ENCODE measurements around the gene ACAP3.

The ACAP3 gene

GRCh38 chr1:1305300-1306069 is 2.2 kb downstream of the ACAP3 start:
- no peak for TF ChIP-seq CTCF (IDR thresholded peaks at IDR 0.05)
- peak overlapping the region; percentile 9 for H3K27ac ChIP-seq
- H3K27me3 ChIP-seq: peaks cover 4% of the 10 kb centered on the region
- peak overlapping the region in 1 of 2 experiments; percentile 10 for H3K4me3 ChIP-seq (ENCODE audit: low read depth in 1 of 2, low read length in 1 of 2)
- H3K4me1 ChIP-seq (ENCODE audit: control insufficient read depth in 1 of 2, insufficient read depth in 1 of 2, low read depth in 1 of 2, low read length in 1 of 2): peaks cover 37 to 43% of the 10 kb centered on the region in 2 experiments
- peaks cover 7% of the 10 kb centered on the region for H3K36me3 ChIP-seq
- no peaks in the 10 kb centered on the region for H3K9me3 ChIP-seq

GRCh38 chr1:1304331-1305299 is 3.1 kb downstream of the ACAP3 start:
- no peak for TF ChIP-seq CTCF (IDR thresholded peaks at IDR 0.05)
- H3K36me3 ChIP-seq: no peaks in the 10 kb centered on the region
- peaks cover 36 to 42% of the 10 kb centered on the region in 2 experiments for H3K4me1 ChIP-seq (ENCODE audit: control insufficient read depth in 1 of 2, insufficient read depth in 1 of 2, low read depth in 1 of 2, low read length in 1 of 2)
- peak overlapping the region; percentile 9 for H3K27ac ChIP-seq
- no peaks in the 10 kb centered on the region for H3K9me3 ChIP-seq
- H3K4me3 ChIP-seq (ENCODE audit: low read depth in 1 of 2, low read length in 1 of 2): no peak overlapping the region
- peaks cover 2% of the 10 kb centered on the region for H3K27me3 ChIP-seq

- no peak overlapping the region for H3K27ac ChIP-seq
These were observed 4.0 kb downstream of the ACAP3 start for GRCh38 chr1:1303736-1304135.

GRCh38 chr1:1302951-1303509 is 4.7 kb downstream of the ACAP3 start:
- Histone ChIP-seq H3K27me3 (no peaks in the 10 kb centered on the region), H3K36me3 (peaks cover 2% of the 10 kb centered on the region), H3K27ac (no peak overlapping the region), H3K9me3 (no peaks in the 10 kb centered on the region), H3K4me1 (ENCODE audit: control insufficient read depth in 1 of 2, insufficient read depth in 1 of 2, low read depth in 1 of 2, low read length in 1 of 2) (peaks cover 28 to 31% of the 10 kb centered on the region in 2 experiments), H3K4me3 (ENCODE audit: low read depth in 1 of 2, low read length in 1 of 2) (no peak overlapping the region)
- no peak for TF ChIP-seq CTCF (IDR thresholded peaks at IDR 0.05)

More at GRCh38 chr1:1303736-1304135, 4.0 kb downstream of the ACAP3 start:
- no peaks in the 10 kb centered on the region for H3K27me3 ChIP-seq
- H3K4me3 ChIP-seq (ENCODE audit: low read depth in 1 of 2, low read length in 1 of 2): no peak overlapping the region
- TF ChIP-seq CTCF (IDR thresholded peaks at IDR 0.05): no peak
- H3K36me3 ChIP-seq: no peaks in the 10 kb centered on the region
- peaks cover 28 to 33% of the 10 kb centered on the region in 2 experiments for H3K4me1 ChIP-seq (ENCODE audit: control insufficient read depth in 1 of 2, insufficient read depth in 1 of 2, low read depth in 1 of 2, low read length in 1 of 2)
- no peaks in the 10 kb centered on the region for H3K9me3 ChIP-seq

GRCh38 chr1:1302006-1302430 is 5.7 kb downstream of the ACAP3 start:
- no peak overlapping the region for H3K4me3 ChIP-seq (ENCODE audit: low read depth in 1 of 2, low read length in 1 of 2)
- H3K9me3 ChIP-seq: no peaks in the 10 kb centered on the region
- no peak for TF ChIP-seq CTCF (IDR thresholded peaks at IDR 0.05)
- H3K27me3 ChIP-seq: no peaks in the 10 kb centered on the region
- H3K36me3 ChIP-seq: peaks cover 8% of the 10 kb centered on the region
- no peak overlapping the region for H3K27ac ChIP-seq
- peaks cover 23 to 27% of the 10 kb centered on the region in 2 experiments for H3K4me1 ChIP-seq (ENCODE audit: control insufficient read depth in 1 of 2, insufficient read depth in 1 of 2, low read depth in 1 of 2, low read length in 1 of 2)
